IMR-90 (cell line): ENCODE results near the gene KIF12. TPM values are rescaled to one million over a fixed set of nuclear protein-coding genes. Genes with fewer than 3 reads are reported as not detected.

Experiments used
- ATAC-seq: fragments of 200-7000 bp; cut with Tn5 transposase; 2 replicates; pipeline ENCODE4 v1.9.1; 2020; ENCODE audit warnings: low read depth, mild to moderate bottlenecking, moderate library complexity
- BruUV-seq: library from RNA; stranded (reverse); fragments of 400-500 nt; replicated peaks from 2 replicates; lab custom pipeline; 2021; lab: Mats Ljungman, UMichigan
- CTCF ChIA-PET: fragments of 300-600 bp; formaldehyde crosslinking; extraction: SDS; loops from one replicate; lab custom pipeline; 2021; ENCODE audit warnings: antibody characterized with exemption; lab: Yijun Ruan, JAX
- POLR2A ChIA-PET: fragments of 300-600 bp; sonication (Branson Sonifier 250); formaldehyde crosslinking; loops from one replicate; lab custom pipeline; 2022; ENCODE audit warnings: antibody characterized with exemption; ENCODE audit not compliant: unreplicated experiment; lab: Charles Lee
- DNase-seq: peaks from one replicate; pipeline ENCODE4 v3.0.0; 2013
- H2AFZ ChIP-seq: replicated peaks from 2 replicates; pipeline ENCODE3; 2013; ENCODE audit warnings: low read length, mild to moderate bottlenecking; ENCODE audit not compliant: poor library complexity
- H2AK5ac ChIP-seq: 2 replicates; pipeline ENCODE4 v1.6.1; 2013; ENCODE audit warnings: low read depth, low read length, inconsistent platforms
- H2AK9ac ChIP-seq: replicated peaks from 2 replicates; pipeline ENCODE3; 2013; ENCODE audit warnings: mild to moderate bottlenecking, low read depth, low read length, moderate library complexity; ENCODE audit not compliant: poor library complexity
- H2BK120ac ChIP-seq: 2 replicates; pipeline ENCODE4 v1.6.1; 2013; ENCODE audit warnings: low read depth, low read length, inconsistent platforms
- H2BK15ac ChIP-seq: 3 replicates; pipeline ENCODE4 v1.6.1; 2013; ENCODE audit warnings: low read depth, low read length, inconsistent platforms
- H2BK20ac ChIP-seq: 2 replicates; pipeline ENCODE4 v1.6.1; 2013; ENCODE audit warnings: low read depth, mild to moderate bottlenecking, inconsistent platforms, low read length, moderate library complexity
- H2BK5ac ChIP-seq: 2 replicates; pipeline ENCODE4 v1.6.1; 2013; ENCODE audit warnings: mild to moderate bottlenecking, low read depth, low read length, inconsistent platforms; ENCODE audit not compliant: poor library complexity, severe bottlenecking
- H3K14ac ChIP-seq: replicated peaks from 2 replicates; pipeline ENCODE4 v1.6.1; 2013; ENCODE audit warnings: low read depth, low read length, inconsistent platforms
- H3K18ac ChIP-seq: 2 replicates; pipeline ENCODE4 v1.6.1; 2013; ENCODE audit warnings: low read depth, low read length, control low read depth
- H3K23ac ChIP-seq: 2 replicates; pipeline ENCODE4 v1.6.1; 2013; ENCODE audit warnings: low read depth, low read length, inconsistent platforms
- H3K27ac ChIP-seq: 2 replicates; pipeline ENCODE4 v1.5.1; 2013; ENCODE audit warnings: mild to moderate bottlenecking, control low read depth, low read length; ENCODE audit not compliant: insufficient read depth
- H3K27me3 ChIP-seq: 2 replicates; pipeline ENCODE4 v1.6.1; 2013; ENCODE audit warnings: low read length; ENCODE audit not compliant: control insufficient read depth, insufficient read depth
- H3K36me3 ChIP-seq: 2 replicates; pipeline ENCODE4 v1.6.1; 2013; ENCODE audit warnings: low read length, mixed read lengths; ENCODE audit not compliant: control insufficient read depth, insufficient read depth
- H3K4ac ChIP-seq: 2 replicates; pipeline ENCODE4 v1.6.1; 2013; ENCODE audit warnings: low read depth, low read length, inconsistent platforms
- H3K4me1 ChIP-seq: 2 replicates; pipeline ENCODE4 v1.6.1; 2013; ENCODE audit warnings: low read length, mixed read lengths; ENCODE audit not compliant: control insufficient read depth, insufficient read depth
- H3K4me2 ChIP-seq: 2 replicates; pipeline ENCODE4 v1.6.1; 2013; ENCODE audit warnings: low read depth, mild to moderate bottlenecking, control low read depth, low read length, moderate library complexity
- H3K4me3 ChIP-seq: 2 replicates; pipeline ENCODE4 v1.5.1; 2013; ENCODE audit warnings: low read depth, mild to moderate bottlenecking, control low read depth, low read length, moderate library complexity; ENCODE audit not compliant: insufficient read depth
- H3K56ac ChIP-seq: 2 replicates; pipeline ENCODE4 v1.6.1; 2013; ENCODE audit warnings: low read length, inconsistent platforms; ENCODE audit not compliant: insufficient read depth; ENCODE audit errors: extremely low read depth
- H3K79me1 ChIP-seq, 2 experiments: 2 replicates each; pipeline ENCODE4 v1.6.1; 2013; ENCODE audit warnings: low read length in 2 of 2, inconsistent platforms in 1 of 2, low read depth in 1 of 2
- H3K9ac ChIP-seq: 2 replicates; pipeline ENCODE4 v1.6.1; 2013; ENCODE audit warnings: low read depth, low read length, control low read depth
- H3K9me1 ChIP-seq: 2 replicates; pipeline ENCODE4 v1.6.1; 2013; ENCODE audit warnings: low read length, inconsistent platforms; ENCODE audit not compliant: insufficient read depth
- H3K9me3 ChIP-seq: 2 replicates; pipeline ENCODE4 v1.6.1; 2013; ENCODE audit warnings: low read length; ENCODE audit not compliant: control insufficient read depth, insufficient read depth
- H4K20me1 ChIP-seq: 2 replicates; pipeline ENCODE4 v1.6.1; 2013; ENCODE audit warnings: low read length, inconsistent platforms; ENCODE audit not compliant: insufficient read depth
- H4K5ac ChIP-seq: 2 replicates; pipeline ENCODE4 v1.6.1; 2013; ENCODE audit warnings: mild to moderate bottlenecking, low read depth, low read length, control low read depth
- H4K8ac ChIP-seq, 2 experiments: 2 replicates each; pipeline ENCODE4 v1.6.1; 2013; ENCODE audit warnings: low read depth in 2 of 2, low read length in 2 of 2, control low read depth in 1 of 2, inconsistent platforms in 1 of 2
- H4K91ac ChIP-seq: 2 replicates; pipeline ENCODE4 v1.6.1; 2013; ENCODE audit warnings: low read depth, low read length, inconsistent platforms; ENCODE audit not compliant: insufficient read depth
- WGBS, 2 experiments: methylation state at CpG; one replicate each; pipeline versions ENCODE4 v1.1.5 to v1.1.7; 2013; ENCODE audit warnings: missing lambda C conversion rate in 2 of 2; ENCODE audit not compliant: insufficient read length in 1 of 2; ENCODE audit errors: extremely low coverage in 2 of 2; 5-methylcytosine and 5-hydroxymethylcytosine counted together
- dilution Hi-C: fragments of 300-500 bp; cut with HindIII; formaldehyde crosslinking; loops from one replicate; pipeline ENCODE4 v1.14.3; 2018; ENCODE audit warnings: low sequenced_read_pairs; ENCODE audit not compliant: unreplicated experiment
- in situ Hi-C: fragments of 300-500 bp; cut with MboI; formaldehyde crosslinking; loops from 3 replicates; pipeline ENCODE4 v1.14.3; 2019; ENCODE audit warnings: low sequenced_read_pairs, inconsistent platforms, mixed read lengths
- intact Hi-C: fragments of 100-400 bp; cut with micrococcal nuclease; formaldehyde crosslinking; loops from 2 replicates; pipeline ENCODE4 v1.10.0; 2022
- polyA plus RNA-seq, 3 experiments: library from polyadenylated mRNA; depleted of rRNA; stranded (reverse); fragments of >200 nt; gene quantifications; 2 replicates each; pipeline ENCODE4 v1.2.3, GENCODE V29; 2012; ENCODE audit warnings: low replicate concordance in 1 of 3
- total RNA-seq: library from RNA; depleted of rRNA; stranded (reverse); fragments of >200 nt; gene quantifications from 2 replicates; pipeline ENCODE4 v1.2.3, GENCODE V29; 2012
- TF ChIP-seq, protein P1 (sequence below): fragments of 150-350 bp; IDR thresholded peaks from 2 replicates; pipeline ENCODE4 v1.6.1; 2017; ENCODE audit warnings: mild to moderate bottlenecking, antibody characterized with exemption, low read length, low read depth

KIF12 gene
- total and polyA plus RNA-seq, 2 of the 4 experiments (the other 2 are of a cell fraction) = not detected

DNA sequence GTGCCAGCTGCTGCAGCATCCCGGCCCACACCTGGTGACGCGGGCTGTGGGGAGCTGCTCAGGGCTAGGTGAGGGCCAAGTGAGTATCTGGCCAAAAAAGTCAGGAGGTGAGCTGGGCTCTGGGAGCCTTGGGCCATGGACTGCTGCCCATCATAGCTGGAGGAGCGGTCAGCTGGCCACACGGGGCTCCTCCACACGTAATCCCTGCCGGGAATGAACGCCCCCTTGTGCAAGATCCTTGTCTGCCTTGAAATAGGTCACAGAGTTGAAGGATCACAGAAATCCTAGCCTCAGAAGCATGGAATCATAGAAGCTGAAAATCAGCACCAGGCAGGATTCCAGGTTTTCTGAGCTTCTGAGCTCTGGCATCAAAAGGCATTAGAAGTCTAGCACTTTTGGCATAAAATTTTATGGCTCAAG is 39.5 kb upstream of the KIF12 start:
- BruUV-seq = no TSS peak
- H3K4ac ChIP-seq = no peak overlapping the region
- CTCF ChIA-PET = interaction anchor here (0.9 to 1.1 kb wide), 2 partner anchors 11 to 30 kb away, joined by 3 read pairs; no protein-coding TSS in a partner anchor
- H2BK15ac ChIP-seq = no peak overlapping the region
- H4K20me1 ChIP-seq = no peaks in the 10 kb centered on the region
- peaks cover 76% of the 10 kb centered on the region for H3K27me3 ChIP-seq
- no peak overlapping the region for H3K27ac ChIP-seq
- no peaks in the 10 kb centered on the region for H3K79me1 ChIP-seq
- TF ChIP-seq, protein P1, sequence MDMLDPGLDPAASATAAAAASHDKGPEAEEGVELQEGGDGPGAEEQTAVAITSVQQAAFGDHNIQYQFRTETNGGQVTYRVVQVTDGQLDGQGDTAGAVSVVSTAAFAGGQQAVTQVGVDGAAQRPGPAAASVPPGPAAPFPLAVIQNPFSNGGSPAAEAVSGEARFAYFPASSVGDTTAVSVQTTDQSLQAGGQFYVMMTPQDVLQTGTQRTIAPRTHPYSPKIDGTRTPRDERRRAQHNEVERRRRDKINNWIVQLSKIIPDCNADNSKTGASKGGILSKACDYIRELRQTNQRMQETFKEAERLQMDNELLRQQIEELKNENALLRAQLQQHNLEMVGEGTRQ = no peak
- H3K9ac ChIP-seq = no peak overlapping the region
- H2AFZ ChIP-seq = no peak overlapping the region
- H3K18ac ChIP-seq = no peak overlapping the region
- H3K36me3 ChIP-seq = no peaks in the 10 kb centered on the region
- H2BK20ac ChIP-seq = no peak overlapping the region
- ATAC-seq (no peak), DNase-seq (no peak)
- peaks cover 8% of the 10 kb centered on the region for H3K9me3 ChIP-seq
- no peak overlapping the region for H2AK9ac ChIP-seq
- no peak overlapping the region for H3K14ac ChIP-seq
- intact Hi-C loops = no loop called here
- H3K56ac ChIP-seq = no peak overlapping the region
- in situ Hi-C loops = no loop called here
- H2BK120ac ChIP-seq = no peak overlapping the region
- no peak overlapping the region for H3K4me3 ChIP-seq
- no peak overlapping the region for H4K5ac ChIP-seq
- H2AK5ac ChIP-seq = no peak overlapping the region
- H3K4me2 ChIP-seq = no peak overlapping the region
- no peaks in the 10 kb centered on the region for H3K4me1 ChIP-seq
- H4K91ac ChIP-seq = no peak overlapping the region
- WGBS, 2 experiments = 89% methylated on average over 8 of the region's 8 CpGs; no CpG with 5 or more reads in 1 of the 2 experiments
- no peak overlapping the region for H4K8ac ChIP-seq
- dilution Hi-C loops = no loop called here
- H2BK5ac ChIP-seq = no peak overlapping the region
- POLR2A ChIA-PET = no interaction called here
- no peaks in the 10 kb centered on the region for H3K9me1 ChIP-seq
- H3K23ac ChIP-seq = no peak overlapping the region
